Epidermal melanocyte (primary cell): ENCODE results near the gene TUBB8.
"Not testable (repeated sequence)": the region's sequence is repeated elsewhere in the genome, so short reads cannot be mapped to it uniquely, and the experiment has no call there.

Experiments
- DNase-seq: peaks from one replicate; pipeline ENCODE4 v3.0.0; 2011; ENCODE audit warnings: low spot score; ENCODE audit not compliant: insufficient read length

The TUBB8 gene

GRCh38 chr10:48996-49395 is at the start of gene TUBB8:
Gene TUBB8 (minus strand): TSS chr10:49296. CDS start chr10:49238, 58 bp downstream.
- no peak for DNase-seq

GRCh38 chr10:96466-96865 is 47.4 kb upstream of the TUBB8 start:
- DNase-seq: no peak

GRCh38 chr10:95356-96115 is 46.4 kb upstream of the TUBB8 start:
- no peak for DNase-seq

- DNase-seq: no peak
Observed at GRCh38 chr10:94613-95012, 45.5 kb upstream of the TUBB8 start.

GRCh38 chr10:92846-93245 is 43.8 kb upstream of the TUBB8 start:
- DNase-seq: no peak

- DNase-seq: no peak
Observed at GRCh38 chr10:92153-92552, 43.1 kb upstream of the TUBB8 start.

GRCh38 chr10:91313-91712 is 42.2 kb upstream of the TUBB8 start:
- no peak for DNase-seq

- no peak for DNase-seq
Observed at GRCh38 chr10:90161-90560, 41.1 kb upstream of the TUBB8 start.

- no peak for DNase-seq
Observed at GRCh38 chr10:89248-89647, 40.2 kb upstream of the TUBB8 start.

GRCh38 chr10:88253-88652 is 39.2 kb upstream of the TUBB8 start:
- DNase-seq: no peak

GRCh38 chr10:87177-88080 is 38.3 kb upstream of the TUBB8 start:
- no peak for DNase-seq

GRCh38 chr10:86031-86430 is 36.9 kb upstream of the TUBB8 start:
- no peak for DNase-seq

- no peak for DNase-seq
Observed at GRCh38 chr10:85044-85443, 35.9 kb upstream of the TUBB8 start.

- no peak for DNase-seq
Observed at GRCh38 chr10:83930-84530, 34.9 kb upstream of the TUBB8 start.

GRCh38 chr10:80477-81105 is 31.5 kb upstream of the TUBB8 start:
- DNase-seq: no peak

- DNase-seq: no peak
Observed at GRCh38 chr10:79532-80215, 30.6 kb upstream of the TUBB8 start.

GRCh38 chr10:78556-78955 is 29.5 kb upstream of the TUBB8 start:
- no peak for DNase-seq

- DNase-seq: not testable (repeated sequence)
Observed at GRCh38 chr10:74266-74621, 25.1 kb upstream of the TUBB8 start.

GRCh38 chr10:73543-74265 is 24.6 kb upstream of the TUBB8 start:
- DNase-seq: not testable (repeated sequence)

GRCh38 chr10:68156-68555 is 19.1 kb upstream of the TUBB8 start:
- DNase-seq: not testable (repeated sequence)
